ENCODE results near the gene VWF.
"Not testable (repeated sequence)": the region's sequence is repeated elsewhere in the genome, so short reads cannot be mapped to it uniquely, and the experiment has no call there.

The VWF gene

DNA sequence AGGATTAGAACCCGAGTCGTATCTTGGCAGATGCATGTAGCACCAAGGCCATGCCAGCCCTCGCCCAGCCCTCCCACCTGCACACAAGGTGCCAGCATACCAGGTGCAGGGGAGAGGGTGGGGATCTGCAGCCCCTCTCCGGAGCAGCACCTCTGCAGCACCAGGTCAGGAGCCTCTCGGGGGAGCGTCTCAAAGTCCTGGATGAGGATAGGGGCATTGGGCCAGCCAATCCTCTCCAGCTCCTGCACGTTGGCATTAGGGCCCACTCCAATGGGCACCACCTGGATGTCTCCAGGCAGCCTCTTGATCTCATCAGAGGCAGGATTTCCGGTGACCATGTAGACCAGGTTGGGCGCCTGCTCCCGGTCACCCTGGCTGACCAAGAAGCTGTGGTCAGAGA is 106.2 kb downstream of the VWF start:
- H3K36me3 ChIP-seq (replicated peaks; ENCODE audit: low read depth, low read length) = no peaks in the 10 kb centered on the region
- no peak overlapping the region for H3K4me2 ChIP-seq (ENCODE audit: low read length)
- no peak overlapping the region for H3K4me3 ChIP-seq (ENCODE audit: low read length)
- no peaks in the 10 kb centered on the region for H3K4me1 ChIP-seq (ENCODE audit: low read length)
- H4K20me1 ChIP-seq (ENCODE audit: insufficient read depth, low read length) = no peaks in the 10 kb centered on the region
- H3K79me2 ChIP-seq (ENCODE audit: low read length) = no peaks in the 10 kb centered on the region
- H2AFZ ChIP-seq (ENCODE audit: low read depth, low read length) = no peak overlapping the region
- H3K9me3 ChIP-seq (ENCODE audit: insufficient read depth, low read length) = no peaks in the 10 kb centered on the region
- TF ChIP-seq EZH2phosphoT487 (IDR thresholded peaks at IDR 0.05; ENCODE audit: low read depth) = no peak
- TF ChIP-seq, protein P1, sequence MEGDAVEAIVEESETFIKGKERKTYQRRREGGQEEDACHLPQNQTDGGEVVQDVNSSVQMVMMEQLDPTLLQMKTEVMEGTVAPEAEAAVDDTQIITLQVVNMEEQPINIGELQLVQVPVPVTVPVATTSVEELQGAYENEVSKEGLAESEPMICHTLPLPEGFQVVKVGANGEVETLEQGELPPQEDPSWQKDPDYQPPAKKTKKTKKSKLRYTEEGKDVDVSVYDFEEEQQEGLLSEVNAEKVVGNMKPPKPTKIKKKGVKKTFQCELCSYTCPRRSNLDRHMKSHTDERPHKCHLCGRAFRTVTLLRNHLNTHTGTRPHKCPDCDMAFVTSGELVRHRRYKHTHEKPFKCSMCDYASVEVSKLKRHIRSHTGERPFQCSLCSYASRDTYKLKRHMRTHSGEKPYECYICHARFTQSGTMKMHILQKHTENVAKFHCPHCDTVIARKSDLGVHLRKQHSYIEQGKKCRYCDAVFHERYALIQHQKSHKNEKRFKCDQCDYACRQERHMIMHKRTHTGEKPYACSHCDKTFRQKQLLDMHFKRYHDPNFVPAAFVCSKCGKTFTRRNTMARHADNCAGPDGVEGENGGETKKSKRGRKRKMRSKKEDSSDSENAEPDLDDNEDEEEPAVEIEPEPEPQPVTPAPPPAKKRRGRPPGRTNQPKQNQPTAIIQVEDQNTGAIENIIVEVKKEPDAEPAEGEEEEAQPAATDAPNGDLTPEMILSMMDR (IDR thresholded peaks at IDR 0.05; ENCODE audit: low read depth, low read length) = no peak
- no peak overlapping the region for H3K9ac ChIP-seq (ENCODE audit: low read length)
- H3K27ac ChIP-seq (ENCODE audit: low read length) = no peak overlapping the region
- no peaks in the 10 kb centered on the region; the same call in 1 of the 2 replicates for H3K27me3 ChIP-seq (ENCODE audit: low read depth, low read length)

DNA sequence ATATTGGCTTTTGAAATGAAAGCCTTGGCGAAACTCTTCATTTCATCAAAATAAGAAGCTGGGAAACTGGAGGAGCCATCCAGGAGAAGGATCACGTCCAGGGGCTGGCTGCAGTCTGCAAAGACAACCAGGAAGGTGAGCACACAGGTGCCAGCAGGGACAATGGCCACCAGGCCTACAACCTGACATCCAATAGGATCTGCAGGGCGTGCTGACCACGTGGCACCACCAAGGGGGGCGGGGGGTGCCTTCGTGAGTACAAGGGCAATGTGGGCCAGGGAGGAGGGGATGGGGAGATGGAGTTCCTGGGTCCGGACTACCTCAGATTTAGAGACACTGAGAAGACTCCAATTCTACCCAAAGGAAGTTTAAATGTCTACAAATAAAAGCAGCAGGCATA is 107.7 kb downstream of the VWF start:
- H3K4me1 ChIP-seq (ENCODE audit: low read length) = no peaks in the 10 kb centered on the region
- H3K4me3 ChIP-seq (ENCODE audit: low read length) = no peak overlapping the region
- H3K27ac ChIP-seq (ENCODE audit: low read length) = no peak overlapping the region
- no peak overlapping the region for H2AFZ ChIP-seq (ENCODE audit: low read depth, low read length)
- no peaks in the 10 kb centered on the region for H3K79me2 ChIP-seq (ENCODE audit: low read length)
- no peaks in the 10 kb centered on the region for H3K9me3 ChIP-seq (ENCODE audit: insufficient read depth, low read length)
- no peak overlapping the region for H3K4me2 ChIP-seq (ENCODE audit: low read length)
- H4K20me1 ChIP-seq (ENCODE audit: insufficient read depth, low read length) = no peaks in the 10 kb centered on the region
- H3K27me3 ChIP-seq (ENCODE audit: low read depth, low read length) = no peaks in the 10 kb centered on the region; the same call in 1 of the 2 replicates
- TF ChIP-seq EZH2phosphoT487 (IDR thresholded peaks at IDR 0.05; ENCODE audit: low read depth) = no peak
- TF ChIP-seq, protein P1 (IDR thresholded peaks at IDR 0.05; ENCODE audit: low read depth, low read length) = no peak
- H3K36me3 ChIP-seq (replicated peaks; ENCODE audit: low read depth, low read length) = no peaks in the 10 kb centered on the region
- H3K9ac ChIP-seq (ENCODE audit: low read length) = no peak overlapping the region

DNA sequence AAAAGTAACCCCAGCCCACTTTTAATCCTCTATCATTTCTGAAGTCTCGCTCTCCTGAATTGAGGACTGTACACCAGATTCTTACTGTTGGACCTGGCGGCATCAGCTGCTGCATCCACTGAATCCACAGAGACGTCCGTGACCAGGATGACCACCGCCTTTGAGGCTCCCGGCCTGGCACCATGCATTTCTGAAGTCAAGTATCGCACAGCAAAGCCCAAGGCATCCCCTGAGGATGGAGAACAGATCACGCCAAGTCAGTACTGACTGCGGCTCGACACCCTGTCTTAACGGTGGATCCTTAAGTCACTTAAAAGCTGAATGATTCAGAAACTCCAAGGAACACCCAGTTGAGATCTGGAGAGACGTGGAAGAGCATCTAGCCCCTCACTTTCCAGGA is 108.5 kb downstream of the VWF start:
- H3K9me3 ChIP-seq (ENCODE audit: insufficient read depth, low read length); H3K27ac ChIP-seq (ENCODE audit: low read length); H4K20me1 ChIP-seq (ENCODE audit: insufficient read depth, low read length); H3K27me3 ChIP-seq (ENCODE audit: low read depth, low read length); H2AFZ ChIP-seq (ENCODE audit: low read depth, low read length); H3K4me2 ChIP-seq (ENCODE audit: low read length); H3K4me3 ChIP-seq (ENCODE audit: low read length); H3K36me3 ChIP-seq (replicated peaks; ENCODE audit: low read depth, low read length); H3K79me2 ChIP-seq (ENCODE audit: low read length); H3K4me1 ChIP-seq (ENCODE audit: low read length); H3K9ac ChIP-seq (ENCODE audit: low read length): not testable (repeated sequence)

DNA sequence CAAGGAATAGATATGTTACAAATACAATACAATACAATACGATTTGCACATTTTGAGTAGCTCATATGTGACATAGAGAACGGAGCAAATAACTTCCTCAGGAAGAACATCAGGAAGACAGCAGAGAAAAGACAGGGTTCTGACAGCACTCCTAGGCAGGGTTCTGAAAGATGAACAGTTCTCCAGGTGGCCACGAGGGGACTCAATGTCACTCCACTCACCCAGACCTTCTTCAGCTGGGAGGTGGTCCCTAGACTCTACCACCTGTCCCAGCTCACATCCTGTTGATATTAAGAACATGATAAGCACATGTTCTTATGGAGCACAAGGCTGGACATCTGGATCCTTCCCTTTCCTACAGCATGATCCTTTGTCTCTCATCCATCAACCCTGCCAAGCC is 109.2 kb downstream of the VWF start:
- not testable (repeated sequence) for H3K36me3 ChIP-seq (replicated peaks; ENCODE audit: low read depth, low read length); H3K4me2 ChIP-seq (ENCODE audit: low read length); H3K27ac ChIP-seq (ENCODE audit: low read length)

DNA sequence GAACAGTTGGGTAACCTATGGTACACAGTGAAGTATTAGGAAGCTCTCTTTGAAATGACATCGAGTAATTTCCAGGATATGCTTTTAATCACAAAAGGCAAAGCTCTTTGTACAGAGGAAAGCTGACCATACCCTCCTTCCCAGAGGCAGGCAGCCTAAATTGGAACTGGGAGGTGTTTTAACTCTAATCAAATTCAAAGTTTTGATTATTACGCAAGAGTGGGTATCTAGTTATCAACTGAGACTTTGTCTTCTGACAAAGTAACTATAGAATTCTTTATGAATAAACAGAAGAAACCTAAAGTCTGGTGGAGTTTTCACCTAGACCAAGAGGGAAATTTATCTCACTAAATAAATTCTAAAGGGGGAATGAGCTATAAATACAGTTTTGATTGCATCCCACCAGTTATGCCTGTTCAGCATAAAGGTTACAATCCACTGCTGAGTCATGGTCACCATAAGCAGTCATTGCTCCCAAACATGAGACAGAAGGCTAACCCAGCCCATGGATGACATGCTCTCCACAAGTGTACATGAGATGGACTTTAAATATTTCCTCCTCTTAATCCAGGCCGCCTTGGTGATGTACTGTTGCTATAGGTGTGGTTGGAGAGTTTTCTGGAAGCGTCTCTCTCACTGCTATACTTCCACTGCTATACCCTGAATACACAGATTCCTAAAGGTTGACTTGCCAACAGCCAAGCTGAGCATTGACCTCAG is 113.7 kb downstream of the VWF start:
- H3K4me2 ChIP-seq (ENCODE audit: low read length); H3K9me3 ChIP-seq (ENCODE audit: insufficient read depth, low read length); H3K36me3 ChIP-seq (replicated peaks; ENCODE audit: low read depth, low read length); H3K4me1 ChIP-seq (ENCODE audit: low read length); H3K4me3 ChIP-seq (ENCODE audit: low read length); H3K27me3 ChIP-seq (ENCODE audit: low read depth, low read length); H3K27ac ChIP-seq (ENCODE audit: low read length); H3K9ac ChIP-seq (ENCODE audit: low read length); H2AFZ ChIP-seq (ENCODE audit: low read depth, low read length); H4K20me1 ChIP-seq (ENCODE audit: insufficient read depth, low read length); H3K79me2 ChIP-seq (ENCODE audit: low read length): not testable (repeated sequence)

More for the DNA sequence above, 109.2 kb downstream of the VWF start:
- not testable (repeated sequence) for H2AFZ ChIP-seq (ENCODE audit: low read depth, low read length); H3K4me3 ChIP-seq (ENCODE audit: low read length); H3K9me3 ChIP-seq (ENCODE audit: insufficient read depth, low read length); H3K4me1 ChIP-seq (ENCODE audit: low read length); H3K79me2 ChIP-seq (ENCODE audit: low read length); H3K27me3 ChIP-seq (ENCODE audit: low read depth, low read length); H3K9ac ChIP-seq (ENCODE audit: low read length); H4K20me1 ChIP-seq (ENCODE audit: insufficient read depth, low read length)
